Measurements from ENCODE around the gene TGFBR3.

Gene TGFBR3

GRCh38 chr1:91796390-91796654 lies 89.6 kb downstream of the TGFBR3 start:
- no peak for DNase-seq

DNA sequence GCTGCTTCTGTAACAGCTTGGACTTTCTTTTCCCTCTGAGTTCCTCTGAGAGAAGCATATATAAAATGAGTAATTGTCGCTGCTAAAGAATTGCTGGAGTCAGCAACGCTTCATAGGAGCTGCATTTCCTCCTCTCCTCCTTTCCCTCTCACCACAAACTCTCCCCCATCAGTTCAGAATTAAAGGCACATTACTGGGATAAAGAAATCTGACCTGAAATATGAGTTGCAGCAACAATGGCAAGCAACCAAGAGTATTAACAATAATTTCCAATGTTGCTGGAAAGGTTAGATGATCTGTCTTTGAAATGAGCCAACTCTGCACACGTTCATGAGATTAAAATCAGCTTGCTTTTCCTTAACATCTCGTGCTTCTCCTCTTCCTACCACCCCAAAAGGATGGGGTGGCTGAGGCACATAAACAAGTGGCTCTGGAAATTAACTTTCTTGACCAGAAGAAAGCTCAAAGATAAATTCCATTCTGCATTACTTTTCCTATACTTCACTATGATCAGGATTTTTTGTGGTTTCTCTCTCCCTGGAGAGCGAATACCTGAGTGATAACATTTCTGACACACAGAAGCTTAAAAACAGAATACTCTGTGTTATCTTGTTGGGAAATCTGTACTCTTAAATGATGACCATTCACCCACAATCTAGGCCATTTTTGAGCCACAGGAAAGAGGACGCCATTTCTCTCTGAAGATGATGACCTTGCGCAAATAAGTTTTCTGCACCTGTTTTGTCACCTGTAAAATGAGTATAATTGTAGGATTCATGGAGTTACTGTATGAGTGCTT lies 90.2 kb downstream of the TGFBR3 start:
- DNase-seq = no peak

DNA sequence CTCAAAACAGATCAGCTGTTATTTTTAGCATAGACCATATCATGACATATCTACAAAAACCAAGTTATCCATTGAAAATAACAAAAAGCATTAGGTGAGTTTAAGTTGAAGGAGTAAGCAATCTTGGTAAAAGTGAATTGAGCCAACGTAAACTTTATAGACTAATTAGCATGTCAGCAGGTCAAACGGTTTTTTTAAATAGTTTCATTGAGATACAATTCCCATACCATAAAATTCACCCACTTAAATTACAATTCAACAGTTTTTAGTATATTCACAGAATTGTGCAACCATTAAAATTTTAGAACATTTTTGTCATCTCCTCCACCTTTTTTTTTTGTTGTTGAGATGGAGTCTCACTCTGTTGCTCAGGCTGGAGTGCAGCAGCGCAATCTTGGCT lies 92.1 kb downstream of the TGFBR3 start:
- DNase-seq = no peak

GRCh38 chr1:91793189-91793588 lies 92.8 kb downstream of the TGFBR3 start:
- DNase-seq = peak; percentile 28

DNA sequence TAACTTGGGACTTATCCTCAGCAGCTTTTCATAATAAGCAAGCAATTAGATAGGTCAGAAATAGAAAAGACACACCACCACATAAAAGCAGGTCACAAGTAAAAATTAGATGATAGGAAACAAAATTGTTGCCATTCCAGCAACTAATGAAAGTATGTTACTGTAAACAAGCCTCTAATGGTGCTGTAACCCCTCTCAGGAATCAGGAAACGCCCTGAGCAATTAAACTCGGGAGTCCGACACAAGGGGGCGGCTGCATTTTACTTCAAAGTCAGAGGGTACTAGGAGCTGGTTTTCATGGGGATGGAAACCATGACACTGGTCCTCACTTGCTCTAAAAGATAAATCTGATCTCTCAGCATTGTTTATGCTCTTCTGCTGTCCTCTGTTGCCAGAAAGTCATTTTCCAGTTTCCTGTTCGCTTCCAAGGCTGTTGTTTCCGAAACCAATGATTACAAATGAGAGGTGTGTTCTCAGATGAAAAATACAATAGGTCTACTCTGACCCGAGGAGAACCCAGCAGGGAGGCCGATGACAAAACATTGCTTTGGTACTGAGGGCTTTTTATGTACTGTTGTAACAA lies 93.4 kb downstream of the TGFBR3 start:
- peak; percentile 66 for DNase-seq

- DNase-seq = peak; percentile 46
Measured at GRCh38 chr1:91791691-91792488, 94.1 kb downstream of the TGFBR3 start.

GRCh38 chr1:91791103-91791502 lies 94.8 kb downstream of the TGFBR3 start:
- DNase-seq = peak; percentile 95

DNA sequence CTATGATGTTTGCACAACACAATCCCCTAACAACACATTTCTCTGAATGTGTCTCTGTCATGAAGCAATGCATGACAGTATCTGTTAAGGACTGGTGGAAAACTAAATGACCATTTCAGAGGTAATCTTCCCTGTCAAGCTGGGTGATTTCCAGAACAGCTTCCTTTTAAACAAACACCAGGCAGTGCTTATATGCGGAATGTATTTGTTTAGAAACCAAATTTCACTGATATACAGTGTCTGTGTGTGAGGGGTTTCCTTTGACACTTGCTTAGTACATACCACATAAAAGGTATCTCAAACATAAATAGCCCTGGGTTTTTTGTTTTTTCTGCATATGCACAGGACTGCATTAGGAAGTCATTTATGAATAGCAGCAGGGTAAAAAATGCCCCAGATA lies 95.6 kb downstream of the TGFBR3 start:
- DNase-seq = peak; percentile 43

GRCh38 chr1:91789273-91789997 lies 96.5 kb downstream of the TGFBR3 start:
- DNase-seq = no peak

- no peak for DNase-seq
Measured at GRCh38 chr1:91787919-91788318, 98.0 kb downstream of the TGFBR3 start.

DNA sequence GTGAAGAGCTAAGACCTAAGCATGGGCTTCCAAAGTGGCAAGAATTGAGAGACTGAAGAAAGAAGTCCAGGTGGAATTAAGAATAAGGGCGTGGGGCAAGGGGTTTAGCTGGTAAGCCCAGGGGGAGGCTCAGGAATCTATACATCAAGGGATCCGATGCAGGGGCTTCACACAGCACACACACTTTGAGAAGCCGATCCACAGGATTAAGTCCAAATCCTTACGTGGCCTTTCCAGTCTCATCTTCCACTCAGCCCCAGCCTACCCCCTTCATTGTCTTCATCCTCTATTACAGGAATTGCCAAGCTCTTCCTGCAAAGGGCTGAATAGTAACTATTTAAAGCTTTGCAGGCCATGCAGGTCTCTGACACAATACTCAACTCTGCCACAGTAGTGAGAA lies 101.3 kb downstream of the TGFBR3 start:
- DNase-seq = no peak

DNA sequence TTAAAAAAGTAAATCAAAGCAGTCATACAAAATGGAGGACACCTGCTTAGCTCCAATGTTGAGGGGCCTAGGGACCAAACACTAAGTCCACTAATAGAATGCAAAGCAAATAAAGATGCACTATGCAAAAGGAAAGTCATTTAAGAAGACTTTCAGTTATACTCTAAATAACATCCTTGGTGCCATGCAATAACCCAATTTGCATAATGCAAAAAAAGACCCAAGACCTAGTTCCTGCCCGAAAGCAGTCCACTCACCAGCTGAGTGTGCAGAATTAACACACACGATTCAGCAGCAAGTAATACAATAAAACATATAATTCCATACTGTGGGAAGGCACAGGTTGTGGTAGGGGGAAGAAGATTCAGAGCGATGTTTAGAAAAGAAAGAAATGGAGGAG lies 101.8 kb downstream of the TGFBR3 start:
- DNase-seq = no peak

DNA sequence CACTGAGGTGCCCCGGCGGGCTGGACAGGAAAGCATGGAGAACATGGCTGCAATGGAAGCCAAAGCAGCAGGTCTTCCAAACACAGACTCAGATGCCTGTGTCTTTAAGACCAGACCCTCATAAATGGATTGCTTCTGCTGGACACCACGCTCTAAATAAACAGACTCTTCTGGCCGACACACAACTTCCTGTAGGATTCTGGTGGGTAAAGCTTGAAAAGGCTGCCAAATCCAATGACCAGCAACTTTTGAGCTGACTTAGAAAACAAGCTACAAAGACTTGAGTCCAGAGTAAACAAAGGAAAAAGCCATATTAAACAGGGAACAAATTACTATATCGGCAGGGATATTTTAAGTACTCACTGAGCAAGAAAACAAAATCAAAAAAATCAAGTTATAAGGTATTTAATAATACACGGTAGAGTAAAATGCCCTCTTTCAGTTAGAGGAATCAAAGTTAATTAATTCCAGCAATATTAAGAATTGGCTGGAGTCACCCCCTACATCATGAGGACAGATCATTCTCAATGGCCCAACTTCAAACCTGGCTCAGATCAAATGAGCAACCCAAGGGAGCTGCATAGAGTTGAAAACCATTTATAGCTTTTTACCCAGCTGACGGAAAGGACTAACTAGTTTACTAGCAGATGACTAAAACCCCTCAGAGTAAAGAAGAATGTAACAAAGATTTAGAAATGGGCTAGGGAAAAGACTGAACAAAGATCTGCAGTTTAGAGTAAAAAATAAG lies 102.4 kb downstream of the TGFBR3 start:
- no peak for DNase-seq

GRCh38 chr1:91781901-91782622 lies 103.9 kb downstream of the TGFBR3 start:
- DNase-seq = no peak

DNA sequence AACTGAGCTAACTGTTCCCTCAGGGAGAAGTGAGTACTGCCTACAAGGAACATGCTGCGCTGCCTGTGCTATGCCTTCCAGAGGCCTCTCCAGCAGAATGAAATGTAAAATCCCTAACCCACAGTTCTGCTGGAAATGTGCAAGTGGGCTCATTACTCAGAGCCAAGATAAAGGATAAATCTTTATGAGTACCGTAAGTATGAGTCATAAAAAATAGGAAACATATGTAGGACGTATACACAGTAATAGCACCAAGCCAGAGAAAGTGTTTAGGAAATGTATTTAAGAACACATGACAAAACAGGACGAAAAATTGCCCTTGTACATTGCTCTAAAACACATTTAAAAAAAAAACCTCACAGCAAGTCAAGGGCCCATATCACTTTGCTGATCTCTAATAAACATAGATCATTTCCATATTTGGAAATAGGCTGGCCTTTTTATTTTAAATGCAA lies 104.6 kb downstream of the TGFBR3 start:
- DNase-seq = no peak

DNA sequence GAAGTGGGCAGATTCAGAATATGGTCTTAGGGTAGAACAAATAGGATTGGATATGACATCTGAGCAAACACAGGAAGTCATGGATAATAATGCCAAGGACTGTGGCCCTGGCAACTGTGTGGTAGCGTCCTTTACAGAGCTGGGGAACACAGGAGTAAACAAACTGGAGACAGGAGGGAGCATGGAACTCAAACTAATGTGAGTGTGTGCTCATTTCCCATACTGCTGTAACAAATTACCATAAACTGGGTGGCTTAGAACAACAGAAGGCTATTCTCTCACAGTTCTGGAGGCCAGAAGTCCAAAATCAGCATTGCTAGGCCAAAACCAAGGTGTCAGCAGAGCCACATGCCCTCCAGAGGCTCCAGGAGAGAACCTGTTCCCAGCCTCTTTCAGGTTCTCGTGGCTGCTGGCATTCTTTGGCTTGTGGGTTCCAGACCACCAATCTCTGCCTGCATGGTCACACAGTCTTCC lies 106.4 kb downstream of the TGFBR3 start:
- peak; percentile 49 for DNase-seq

DNA sequence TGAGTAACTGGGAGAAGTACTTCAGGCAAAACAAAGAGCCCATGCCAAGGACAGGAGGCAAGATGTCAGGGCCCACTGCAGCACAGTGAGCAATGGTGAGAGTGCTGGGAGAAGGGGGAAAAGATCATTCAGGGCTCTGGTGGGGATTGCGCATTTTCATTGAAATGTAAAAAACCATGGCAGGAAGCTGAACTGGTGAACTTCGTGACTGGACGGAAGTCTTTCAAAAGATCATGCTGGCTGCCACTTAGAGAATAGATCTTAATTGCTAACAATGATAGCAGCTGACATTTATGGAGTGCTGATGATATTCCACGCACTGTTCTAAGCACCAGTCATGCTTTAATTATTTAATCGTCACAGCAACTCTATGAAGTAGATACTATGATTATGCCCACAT lies 107.0 kb downstream of the TGFBR3 start:
- DNase-seq = peak; percentile 27

- peak; percentile 77 for DNase-seq
Measured at GRCh38 chr1:91777630-91778300, 108.2 kb downstream of the TGFBR3 start.

DNA sequence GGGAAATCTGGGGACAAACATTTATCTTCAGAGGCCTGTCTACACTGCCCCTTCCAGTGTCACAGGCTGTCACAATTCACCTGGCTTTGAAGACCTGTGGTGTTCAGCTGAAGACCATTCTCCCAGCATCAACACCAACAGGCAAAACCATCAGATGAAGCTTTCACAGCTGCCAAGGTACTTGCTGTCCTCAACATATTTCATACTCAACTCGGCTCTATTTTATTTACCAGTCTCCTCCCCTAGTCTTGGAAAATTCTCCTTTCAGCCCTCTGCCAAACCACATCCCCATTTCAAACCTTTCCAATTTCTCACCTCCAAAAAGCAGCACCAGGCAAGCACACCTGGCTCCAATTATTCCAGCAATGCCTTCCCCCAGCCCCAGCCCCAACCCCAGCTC lies 108.8 kb downstream of the TGFBR3 start:
- DNase-seq = peak; percentile 73

- no peak for DNase-seq
Measured at GRCh38 chr1:91776068-91776794, 109.7 kb downstream of the TGFBR3 start.
